IPS-15b (cell line): Measurements from ENCODE around the gene DLG3.
A peak's percentile ranks its signal among the peaks of the same experiment; 100 is the strongest.
"Not testable (repeated sequence)": the region's sequence is repeated elsewhere in the genome, so short reads cannot be mapped to it uniquely, and the experiment has no call there.

Experiments used
- H3K27me3 ChIP-seq: one replicate; pipeline ENCODE4 v1.6.1; 2013; ENCODE audit warnings: low read length; ENCODE audit not compliant: control insufficient read depth, insufficient read depth
- H3K36me3 ChIP-seq: one replicate; pipeline ENCODE4 v1.6.1; 2013; ENCODE audit warnings: low read length; ENCODE audit not compliant: control insufficient read depth, insufficient read depth
- H3K4me1 ChIP-seq: one replicate; pipeline ENCODE4 v1.6.1; 2013; ENCODE audit warnings: mild to moderate bottlenecking, low read length; ENCODE audit not compliant: control insufficient read depth, insufficient read depth
- H3K4me3 ChIP-seq: one replicate; pipeline ENCODE4 v1.5.1; 2013; ENCODE audit warnings: low read depth, low read length
- H3K9ac ChIP-seq: one replicate; pipeline ENCODE4 v1.6.1; 2013; ENCODE audit warnings: low read depth, mild to moderate bottlenecking, low read length
- H3K9me3 ChIP-seq: one replicate; pipeline ENCODE4 v1.6.1; 2013; ENCODE audit warnings: mild to moderate bottlenecking, low read length; ENCODE audit not compliant: control insufficient read depth, insufficient read depth

The DLG3 gene

GRCh38 chrX:70444326-70444945 is at the start of gene DLG3:
Gene DLG3 (plus strand): TSS chrX:70444835. CDS start chrX:70445202, 367 bp downstream.
- peak within 1 kb of the TSS; percentile 30 for H3K4me3 ChIP-seq

DNA sequence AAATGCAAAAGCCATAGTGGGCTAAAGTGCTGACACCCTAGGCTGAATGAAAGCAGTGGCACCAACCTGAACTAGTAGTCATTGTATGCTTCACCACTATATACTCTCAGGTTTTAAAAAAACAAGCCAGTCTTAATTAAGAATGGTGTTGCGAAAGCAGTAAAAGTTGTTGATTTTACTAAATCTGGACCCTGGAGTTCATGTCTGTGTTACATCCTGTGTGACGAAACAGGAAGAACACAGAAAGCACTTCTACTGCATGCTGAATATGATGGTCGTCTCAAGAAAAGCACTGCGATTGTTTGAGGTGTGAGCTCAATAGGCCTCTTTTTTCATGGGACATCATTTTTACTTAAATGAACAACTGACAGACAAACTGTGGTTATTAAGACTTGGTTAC is 45.7 kb upstream of the DLG3 start:
- H3K4me3 ChIP-seq = no peak overlapping the region
- no peaks in the 10 kb centered on the region for H3K27me3 ChIP-seq
- no peaks in the 10 kb centered on the region for H3K4me1 ChIP-seq
- peaks cover 2% of the 10 kb centered on the region for H3K36me3 ChIP-seq
- no peaks in the 10 kb centered on the region for H3K9me3 ChIP-seq
- no peak overlapping the region for H3K9ac ChIP-seq

More at GRCh38 chrX:70444326-70444945, at the start of gene DLG3:
- Histone ChIP-seq H3K36me3 (no peaks in the 10 kb centered on the region), H3K9ac (no peak within 1 kb of the TSS), H3K27me3 (peaks cover 20% of the 10 kb centered on the region), H3K9me3 (no peaks in the 10 kb centered on the region), H3K4me1 (no peaks in the 10 kb centered on the region)

- H3K4me3 ChIP-seq, H3K9ac ChIP-seq, H3K27me3 ChIP-seq, H3K36me3 ChIP-seq, H3K9me3 ChIP-seq, H3K4me1 ChIP-seq: not testable (repeated sequence)
These were observed 44.5 kb upstream of the DLG3 start for GRCh38 chrX:70400181-70400580.

- Histone ChIP-seq H3K9ac (no peak overlapping the region), H3K9me3 (no peaks in the 10 kb centered on the region), H3K36me3 (peaks cover 6% of the 10 kb centered on the region), H3K4me3 (no peak overlapping the region), H3K4me1 (no peaks in the 10 kb centered on the region), H3K27me3 (no peaks in the 10 kb centered on the region)
These were observed 41.9 kb upstream of the DLG3 start for GRCh38 chrX:70402721-70403120.

- Histone ChIP-seq H3K4me1 (no peaks in the 10 kb centered on the region), H3K9me3 (no peaks in the 10 kb centered on the region), H3K9ac (no peak overlapping the region), H3K4me3 (no peak overlapping the region), H3K36me3 (peaks cover 6% of the 10 kb centered on the region), H3K27me3 (no peaks in the 10 kb centered on the region)
These were observed 39.6 kb upstream of the DLG3 start for GRCh38 chrX:70405003-70405402.

- Histone ChIP-seq H3K4me3 (no peak overlapping the region), H3K9ac (no peak overlapping the region), H3K9me3 (no peaks in the 10 kb centered on the region), H3K36me3 (no peaks in the 10 kb centered on the region), H3K27me3 (no peaks in the 10 kb centered on the region), H3K4me1 (no peaks in the 10 kb centered on the region)
These were observed 33.7 kb upstream of the DLG3 start for GRCh38 chrX:70410921-70411320.

DNA sequence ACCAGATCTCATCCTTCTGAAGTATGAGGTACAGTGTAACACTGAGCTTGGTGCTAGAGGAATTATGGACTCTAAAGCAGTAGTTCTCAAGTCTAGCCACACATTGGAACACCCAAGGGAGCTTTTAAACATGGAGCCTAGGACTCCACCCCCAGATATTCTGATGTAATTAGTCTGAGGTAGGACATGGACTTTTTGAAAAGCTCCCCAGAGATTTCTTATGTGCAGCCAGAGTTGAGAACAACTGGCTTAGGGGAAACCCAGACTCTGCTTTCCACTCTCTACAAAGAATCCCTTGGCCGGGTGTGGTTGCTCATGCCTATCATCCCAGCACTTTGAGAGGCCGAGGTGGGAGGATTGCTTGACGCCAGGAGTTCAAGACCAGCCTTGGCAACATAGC is 33.2 kb upstream of the DLG3 start:
- Histone ChIP-seq H3K36me3 (no peaks in the 10 kb centered on the region), H3K27me3 (no peaks in the 10 kb centered on the region), H3K9me3 (no peaks in the 10 kb centered on the region), H3K4me3 (no peak overlapping the region), H3K9ac (no peak overlapping the region), H3K4me1 (no peaks in the 10 kb centered on the region)

DNA sequence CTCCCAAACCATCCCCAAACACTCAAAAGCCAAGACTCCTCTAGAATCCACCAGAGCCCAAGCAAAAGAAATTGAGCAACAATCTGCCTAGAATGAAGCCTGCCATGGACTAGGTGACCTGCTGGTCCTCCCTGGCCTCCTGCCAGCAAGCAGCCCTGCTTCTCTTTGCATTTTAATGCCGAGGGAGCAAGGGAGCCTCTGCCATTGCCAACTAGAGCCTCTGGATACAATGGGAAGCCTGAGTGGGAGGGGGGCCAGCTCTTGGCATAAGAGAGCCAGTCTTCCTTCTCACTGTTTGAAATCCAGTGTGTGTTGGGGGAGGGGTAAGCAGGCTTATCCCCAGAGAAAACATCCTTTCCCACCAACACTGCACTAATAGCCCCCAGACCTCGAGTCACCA is 23.0 kb upstream of the DLG3 start:
- Histone ChIP-seq H3K36me3 (peaks cover 6% of the 10 kb centered on the region), H3K9me3 (no peaks in the 10 kb centered on the region), H3K9ac (no peak overlapping the region), H3K4me3 (no peak overlapping the region), H3K27me3 (no peaks in the 10 kb centered on the region), H3K4me1 (peaks cover 11% of the 10 kb centered on the region)

DNA sequence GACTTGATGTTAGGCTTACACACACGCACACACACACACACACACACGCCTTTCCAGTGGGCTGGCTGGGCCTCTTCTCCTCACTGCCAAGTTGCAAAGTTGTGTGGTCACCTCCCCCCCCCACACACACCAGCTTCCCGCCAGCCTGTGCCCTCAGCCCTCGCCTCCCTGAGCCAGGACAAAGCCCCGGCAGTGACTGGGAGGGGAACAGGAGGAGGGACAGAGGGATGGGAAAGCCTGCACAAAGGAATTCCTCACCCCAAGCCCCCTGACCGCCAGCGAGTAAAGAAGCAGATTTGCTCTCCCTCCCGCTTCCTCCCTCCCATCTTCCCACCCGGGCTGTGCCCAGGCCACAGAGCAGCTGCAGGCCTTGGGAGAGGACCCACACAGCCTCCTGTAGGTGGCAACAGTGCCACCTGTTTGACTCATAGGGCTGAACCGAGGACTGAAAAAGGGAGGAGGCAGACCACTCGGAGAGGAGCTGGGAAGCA is 21.7 kb upstream of the DLG3 start, which contains the start of gene GDPD2:
TSS of gene GDPD2 (plus strand) at position 464 of the 491 bp plus-strand sequence. CDS start 1,671 bp downstream, outside the sequence.
- Histone ChIP-seq H3K36me3 (peaks cover 9% of the 10 kb centered on the region), H3K4me1 (peaks cover 11% of the 10 kb centered on the region), H3K27me3 (no peaks in the 10 kb centered on the region), H3K9me3 (no peaks in the 10 kb centered on the region), H3K4me3 (peak within 1 kb of the TSS; percentile 65), H3K9ac (peak within 1 kb of the TSS; percentile 24)

DNA sequence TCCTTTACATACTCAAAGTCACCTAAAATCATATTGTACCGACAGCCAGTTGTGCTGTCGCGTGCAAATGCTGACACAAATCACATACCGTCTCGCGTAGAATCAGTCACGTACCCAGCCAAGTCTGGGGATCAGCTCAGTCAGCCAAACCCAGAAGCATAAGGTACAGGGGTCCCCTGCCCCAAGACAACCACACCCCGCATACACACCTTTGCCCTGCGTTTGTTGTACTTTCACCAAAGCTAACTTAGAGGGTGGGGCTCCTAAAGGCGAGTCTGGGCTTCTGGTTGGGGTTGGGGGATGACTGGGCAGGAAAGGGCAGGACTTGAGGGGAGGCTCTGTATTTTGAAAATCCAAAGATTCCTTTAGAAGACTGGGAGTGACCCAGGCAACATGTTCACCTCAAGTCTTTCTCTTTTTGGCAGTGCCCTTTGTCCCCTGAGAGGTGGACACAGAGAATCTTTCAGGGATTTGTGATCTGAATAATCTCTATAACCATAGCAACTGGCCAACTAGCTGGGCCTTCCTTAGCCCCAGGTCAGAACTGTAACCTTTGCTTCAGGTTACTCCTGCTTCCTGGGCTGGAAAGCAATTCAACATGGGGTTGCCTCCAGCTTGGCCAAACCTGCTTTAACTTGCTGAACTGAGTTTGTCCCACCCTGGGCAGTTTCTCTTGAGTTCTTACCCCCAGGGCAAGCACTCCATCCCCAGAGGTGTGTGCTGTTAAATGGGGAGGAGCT is 20.5 kb upstream of the DLG3 start:
- H3K9ac ChIP-seq = no peak overlapping the region
- H3K27me3 ChIP-seq = no peaks in the 10 kb centered on the region
- peaks cover 11% of the 10 kb centered on the region for H3K4me1 ChIP-seq
- H3K9me3 ChIP-seq = no peaks in the 10 kb centered on the region
- peak overlapping the region; percentile 65 for H3K4me3 ChIP-seq
- peaks cover 9% of the 10 kb centered on the region for H3K36me3 ChIP-seq

GRCh38 chrX:70424801-70425200 is 19.8 kb upstream of the DLG3 start:
- Histone ChIP-seq H3K9ac (no peak overlapping the region), H3K9me3 (no peaks in the 10 kb centered on the region), H3K4me3 (no peak overlapping the region), H3K4me1 (peaks cover 11% of the 10 kb centered on the region), H3K27me3 (no peaks in the 10 kb centered on the region), H3K36me3 (peaks cover 9% of the 10 kb centered on the region)
